GF-D8 (cell line): ENCODE measurements around the gene NOTCH2NLA.
"Not testable (repeated sequence)": the region's sequence is repeated elsewhere in the genome, so short reads cannot be mapped to it uniquely, and the experiment has no call there.

Experiments used
- DNase-seq: peaks from one replicate; lab custom pipeline; 2025; lab: John Stamatoyannopoulos, UW

NOTCH2NLA gene

GRCh38 chr1:146228710-146229477, at the start of gene NOTCH2NLA:
Gene NOTCH2NLA, minus strand, starts transcription at chr1:146229021. Its CDS starts 39,684 bp downstream, at chr1:146189337.
- not testable (repeated sequence) for DNase-seq

GRCh38 chr1:146278346-146278745, 49.5 kb upstream of the NOTCH2NLA start:
- DNase-seq = not testable (repeated sequence)

- DNase-seq = not testable (repeated sequence)
These were observed 48.3 kb upstream of the NOTCH2NLA start for GRCh38 chr1:146277087-146277486.

GRCh38 chr1:146274083-146274482, 45.3 kb upstream of the NOTCH2NLA start:
- not testable (repeated sequence) for DNase-seq

DNA sequence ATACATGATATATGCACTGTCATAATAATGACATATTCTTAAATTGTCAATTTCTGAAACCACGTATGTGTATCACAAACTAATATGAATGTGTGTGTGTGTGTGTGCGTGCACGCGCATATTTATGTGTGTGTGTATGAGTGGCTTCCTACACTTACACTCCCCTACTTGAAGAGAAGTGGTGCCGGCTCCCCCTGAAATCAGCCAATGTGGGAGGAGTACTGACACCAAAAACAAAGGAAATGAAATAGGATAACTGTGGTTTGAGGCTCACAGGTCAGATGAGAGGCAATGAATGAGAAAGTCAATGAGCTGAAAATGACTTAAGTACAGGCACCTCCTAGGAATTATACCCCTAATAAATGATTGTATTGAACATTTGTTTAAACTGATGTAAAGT, 44.4 kb upstream of the NOTCH2NLA start:
- DNase-seq = not testable (repeated sequence)

DNA sequence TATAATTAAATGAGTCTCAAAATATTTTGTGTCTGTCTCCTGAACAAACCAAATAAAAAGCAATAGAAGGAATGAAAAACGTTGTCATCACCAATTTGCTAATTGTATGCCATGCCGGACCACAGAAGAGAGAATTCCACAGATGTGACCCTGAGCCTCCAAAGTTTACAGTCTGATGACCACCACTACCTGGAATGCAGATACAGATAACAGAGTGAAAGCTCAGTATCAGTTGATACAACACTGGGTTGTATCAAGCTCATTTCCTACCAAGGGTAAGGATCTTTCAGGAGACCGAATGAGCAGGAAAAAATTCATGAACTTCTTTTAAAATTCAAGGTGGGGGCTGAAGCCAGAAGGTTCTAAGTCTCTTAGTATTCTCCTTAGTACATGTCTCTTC, 43.9 kb upstream of the NOTCH2NLA start:
- not testable (repeated sequence) for DNase-seq

DNA sequence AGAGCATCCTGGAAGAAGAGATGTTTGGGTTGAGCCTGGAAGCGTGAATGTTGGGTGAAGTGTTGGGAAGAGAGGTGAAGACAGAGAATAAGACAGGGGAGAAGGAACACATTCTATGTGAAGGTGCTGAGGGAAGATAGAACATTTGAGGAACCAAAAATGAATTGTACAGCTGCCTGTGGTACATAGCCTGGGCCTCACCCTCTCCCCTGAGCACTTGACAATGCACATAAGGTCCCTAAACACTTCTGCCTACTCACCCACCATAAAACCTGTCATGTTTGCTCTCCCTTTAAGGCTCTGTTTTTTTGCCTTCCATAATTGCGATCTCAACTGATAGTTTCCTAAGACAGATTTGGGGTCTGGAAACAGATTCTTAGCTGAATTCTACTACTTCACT, 43.2 kb upstream of the NOTCH2NLA start:
- DNase-seq = not testable (repeated sequence)

GRCh38 chr1:146270129-146270528, 41.3 kb upstream of the NOTCH2NLA start:
- DNase-seq = not testable (repeated sequence)

- not testable (repeated sequence) for DNase-seq
These were observed 37.4 kb upstream of the NOTCH2NLA start for GRCh38 chr1:146266179-146266748.

DNA sequence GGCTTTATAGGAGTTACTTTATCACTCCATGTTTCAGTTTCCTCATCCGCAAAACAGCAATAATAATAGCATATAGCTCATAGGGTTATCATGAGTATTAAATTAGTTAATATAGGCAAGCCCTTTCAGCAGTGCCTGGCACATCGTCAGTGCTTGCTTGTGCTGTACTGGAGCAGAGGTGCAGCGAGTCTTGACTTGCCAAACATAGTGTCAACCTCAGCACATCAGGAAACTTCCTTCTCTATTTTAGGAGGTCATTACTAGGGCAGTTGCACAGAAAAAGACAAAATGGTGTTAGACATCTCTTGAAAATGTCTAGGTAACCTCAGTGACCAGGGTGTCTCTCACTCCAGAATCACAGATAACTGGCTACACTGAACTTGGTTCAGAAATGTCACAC, 35.9 kb upstream of the NOTCH2NLA start:
- not testable (repeated sequence) for DNase-seq

- DNase-seq = not testable (repeated sequence)
These were observed 31.3 kb upstream of the NOTCH2NLA start for GRCh38 chr1:146260006-146260730.

DNA sequence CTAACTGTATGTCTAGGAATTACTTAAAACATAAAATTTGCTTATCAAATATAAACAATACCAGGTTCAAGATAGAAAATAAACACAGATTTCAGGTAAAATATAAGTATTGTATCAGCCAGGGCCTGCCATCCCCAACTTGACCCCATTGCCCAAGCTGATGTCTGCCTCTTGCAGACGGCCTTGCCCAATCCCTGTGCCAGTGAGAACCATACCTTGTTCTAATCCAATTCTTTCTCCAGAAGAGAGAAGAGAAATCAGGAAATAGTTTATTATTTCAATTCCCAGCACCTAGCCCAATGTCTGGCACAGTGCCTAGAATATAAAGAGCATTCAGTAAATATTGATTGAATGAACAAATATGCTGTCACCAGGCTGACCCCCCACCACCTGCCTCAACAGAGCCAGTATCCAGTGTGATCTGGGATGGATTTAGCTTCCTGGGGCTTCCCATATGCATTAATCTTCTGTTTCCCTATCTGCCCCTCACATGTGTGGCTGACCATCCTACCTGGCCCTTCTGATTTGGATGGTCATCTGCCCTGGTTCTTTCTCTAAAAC, 29.3 kb upstream of the NOTCH2NLA start:
- not testable (repeated sequence) for DNase-seq

- DNase-seq = not testable (repeated sequence)
These were observed 25.9 kb upstream of the NOTCH2NLA start for GRCh38 chr1:146254569-146255197.

DNA sequence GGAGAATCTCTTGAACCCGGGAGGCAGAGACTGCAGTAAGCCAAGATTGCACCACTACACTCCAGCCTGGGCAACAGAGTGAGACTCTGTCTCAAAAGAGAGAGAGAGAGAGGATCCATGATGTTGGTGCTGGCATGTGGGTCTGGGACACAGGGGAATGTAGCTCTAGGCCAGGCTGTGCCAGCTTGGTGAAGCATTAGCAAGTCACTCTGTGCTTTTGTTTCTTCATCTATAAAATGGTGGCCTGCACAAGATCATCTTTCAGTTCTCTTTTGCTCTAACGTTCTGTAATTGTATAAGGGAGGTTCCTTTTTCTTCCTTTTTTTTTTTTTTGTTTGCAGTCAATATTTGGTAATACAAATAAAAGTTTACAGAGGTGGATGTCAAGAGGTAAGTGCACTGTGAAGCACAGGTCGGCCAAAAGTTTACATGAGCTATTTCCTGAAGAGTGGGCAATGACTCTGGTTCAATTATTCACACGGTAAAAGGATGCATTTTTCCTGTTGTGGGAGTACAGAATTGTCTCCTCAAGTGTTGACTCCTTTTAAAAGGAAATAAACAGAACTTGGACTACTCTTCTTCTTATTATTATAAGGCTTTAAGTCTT, 24.5 kb upstream of the NOTCH2NLA start:
- DNase-seq = not testable (repeated sequence)

GRCh38 chr1:146251523-146251922, 22.7 kb upstream of the NOTCH2NLA start:
- DNase-seq = not testable (repeated sequence)

GRCh38 chr1:146248643-146249042, 19.8 kb upstream of the NOTCH2NLA start:
- not testable (repeated sequence) for DNase-seq

DNA sequence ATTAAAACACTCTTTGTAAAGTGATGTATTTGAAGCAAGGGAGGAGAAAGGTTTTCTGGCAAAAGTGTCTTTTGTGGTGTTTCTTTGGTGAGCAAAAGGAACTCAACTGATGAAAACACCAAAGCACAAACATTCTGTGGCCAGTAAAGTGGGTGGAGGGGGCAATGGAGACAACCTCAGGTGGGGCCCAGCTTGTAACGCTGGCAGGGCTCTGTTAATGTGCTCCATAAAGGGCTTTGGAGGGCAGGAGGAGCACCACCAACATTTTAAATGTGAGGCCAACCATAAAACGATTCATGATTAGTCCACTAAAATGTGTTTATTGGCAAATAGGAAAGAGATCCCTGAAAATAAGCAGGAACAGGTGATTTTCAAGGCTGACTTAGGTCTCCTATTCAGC, 7.8 kb upstream of the NOTCH2NLA start:
- not testable (repeated sequence) for DNase-seq

GRCh38 chr1:146236026-146236601, 7.3 kb upstream of the NOTCH2NLA start:
- not testable (repeated sequence) for DNase-seq

DNA sequence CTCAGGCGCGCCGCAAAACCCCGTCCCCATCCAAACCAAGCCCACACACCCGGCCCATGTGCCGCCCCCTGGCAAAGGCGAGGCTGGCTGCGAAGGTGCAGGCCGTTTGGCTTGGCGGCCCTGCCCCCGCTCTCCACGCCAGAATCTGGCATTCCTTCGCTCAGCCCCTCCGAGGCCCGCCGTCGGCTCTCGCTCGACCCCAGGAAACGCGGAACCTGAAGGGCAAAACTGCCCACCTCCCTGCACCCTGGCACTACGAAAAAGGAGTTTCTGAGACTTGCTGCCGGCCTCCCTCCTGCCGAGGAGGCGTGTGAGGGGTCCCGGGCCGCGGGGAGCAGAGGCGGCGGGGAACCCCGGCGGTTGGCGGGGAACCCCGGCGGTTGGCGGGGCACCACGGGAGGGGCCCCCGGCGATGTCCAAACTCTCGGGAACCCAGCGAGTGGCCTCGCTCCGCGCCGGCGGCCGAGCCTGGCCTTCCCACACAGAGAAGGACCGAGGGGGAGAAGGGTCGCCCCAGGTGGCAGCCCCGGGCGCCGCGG, 608 bp downstream of the NOTCH2NLA start:
- not testable (repeated sequence) for DNase-seq

- not testable (repeated sequence) for DNase-seq
These were observed 54.3 kb downstream of the NOTCH2NLA start for GRCh38 chr1:146174531-146174930.

GRCh38 chr1:146167740-146168139, 61.1 kb downstream of the NOTCH2NLA start:
- DNase-seq = not testable (repeated sequence)
